Measurements from ENCODE around the gene TMEM267. TPM values are rescaled to one million over a fixed set of nuclear protein-coding genes. Genes with fewer than 3 reads are reported as not detected.
"Not testable (repeated sequence)": the region's sequence is repeated elsewhere in the genome, so short reads cannot be mapped to it uniquely, and the experiment has no call there.

TMEM267 gene
- total RNA-seq, 4 donors from 2014 or later: 6.9 to 12.7 (median 9.1) TPM

GRCh38 chr5:43514816-43515677 lies 31.4 kb upstream of the TMEM267 start, which contains the start of gene C5orf34:
C5orf34 (minus strand) TSS chr5:43515148; CDS start chr5:43509339, 5,809 bp downstream.
- WGBS, 2 donors: 0 to 1% methylated on average over 34 to 35 of the region's 35 CpGs
- peak; percentile 97 to 99 for DNase-seq (ENCODE audit: low spot score in 2 of 2)
- TF ChIP-seq EP300 (IDR thresholded peaks at IDR 0.05) (peak in 1 of 2 donors; percentile 89), CTCF (IDR thresholded peaks at IDR 0.05) (peak in 2 of 5 experiments; percentile 14 to 17), POLR2A (IDR thresholded peaks at IDR 0.05) (peak; percentile 56 to 77)

GRCh38 chr5:43514471-43514815 lies 30.8 kb upstream of the TMEM267 start:
- H3K27ac ChIP-seq: peak overlapping the region; percentile 30 to 91 (median 82)
- no peak for TF ChIP-seq CTCF (IDR thresholded peaks at IDR 0.05)
- TF ChIP-seq EP300 (IDR thresholded peaks at IDR 0.05): no peak
- no peak for TF ChIP-seq POLR2A (IDR thresholded peaks at IDR 0.05)
- no peak for DNase-seq (ENCODE audit: low spot score in 2 of 2)
- 0 to 2% methylated on average over 6 of the region's 6 CpGs for WGBS, 2 donors
- no peaks in the 10 kb centered on the region for H3K27me3 ChIP-seq
- H3K9me3 ChIP-seq: no peaks in the 10 kb centered on the region
- no peaks in the 10 kb centered on the region for H3K36me3 ChIP-seq
- H3K4me1 ChIP-seq: peaks cover 0 to 21% (median 10%) of the 10 kb centered on the region in 4 donors
- peak overlapping the region; percentile 48 to 76 (median 62) for H3K4me3 ChIP-seq

More at GRCh38 chr5:43514816-43515677, 31.4 kb upstream of the TMEM267 start, which contains the start of gene C5orf34:
- Histone ChIP-seq H3K27ac (peak within 1 kb of the TSS; percentile 30 to 91 (median 82)), H3K4me1 (peaks cover 0 to 21% (median 10%) of the 10 kb centered on the region in 4 donors), H3K27me3 (no peaks in the 10 kb centered on the region), H3K9me3 (no peaks in the 10 kb centered on the region), H3K36me3 (no peaks in the 10 kb centered on the region), H3K4me3 (peak within 1 kb of the TSS; percentile 48 to 76 (median 62))

GRCh38 chr5:43514025-43514424 lies 30.4 kb upstream of the TMEM267 start:
- H3K36me3 ChIP-seq: no peaks in the 10 kb centered on the region
- no peak for DNase-seq (ENCODE audit: low spot score in 2 of 2)
- H3K27ac ChIP-seq: no peak overlapping the region
- WGBS, 2 donors: 24 to 28% methylated on average over 4 of the region's 4 CpGs
- no peaks in the 10 kb centered on the region for H3K27me3 ChIP-seq
- peaks cover 0 to 21% (median 10%) of the 10 kb centered on the region in 4 donors for H3K4me1 ChIP-seq
- TF ChIP-seq CTCF (IDR thresholded peaks at IDR 0.05) (no peak), POLR2A (IDR thresholded peaks at IDR 0.05) (no peak), EP300 (IDR thresholded peaks at IDR 0.05) (no peak)
- peak overlapping the region; percentile 48 to 76 (median 62) for H3K4me3 ChIP-seq
- H3K9me3 ChIP-seq: no peaks in the 10 kb centered on the region

- H3K27ac ChIP-seq; H3K27me3 ChIP-seq; H3K9me3 ChIP-seq; H3K36me3 ChIP-seq; H3K4me3 ChIP-seq; DNase-seq (ENCODE audit: low spot score in 2 of 2): not testable (repeated sequence)
- WGBS, 2 donors: 93 to 98% methylated on average over 5 to 22 of the region's 36 CpGs
- peaks cover 0 to 20% (median 10%) of the 10 kb centered on the region in 4 donors for H3K4me1 ChIP-seq
These were observed 27.4 kb upstream of the TMEM267 start for GRCh38 chr5:43511062-43511461.

- Histone ChIP-seq H3K36me3 (peaks cover 0 to 9% (median 0%) of the 10 kb centered on the region in 3 donors), H3K4me1 (no peaks in the 10 kb centered on the region), H3K27ac (no peak overlapping the region), H3K27me3 (no peaks in the 10 kb centered on the region), H3K4me3 (no peak overlapping the region), H3K9me3 (no peaks in the 10 kb centered on the region)
- WGBS, 2 donors: 92 to 96% methylated on average over 2 of the region's 2 CpGs
- TF ChIP-seq EP300 (IDR thresholded peaks at IDR 0.05) (no peak), POLR2A (IDR thresholded peaks at IDR 0.05) (no peak), CTCF (IDR thresholded peaks at IDR 0.05) (no peak)
- DNase-seq (ENCODE audit: low spot score in 2 of 2): no peak
These were observed 14.9 kb upstream of the TMEM267 start for GRCh38 chr5:43498581-43498980.
